Measurements from ENCODE around the gene TSLP. TPM values are rescaled to one million over a fixed set of nuclear protein-coding genes. Genes with fewer than 3 reads are reported as not detected.

Gene TSLP
- total RNA-seq: under 1 TPM in 1 of 2 experiments, not detected in 1; 0.18 TPM

GRCh38 chr5:111071413-111071812 is at the start of gene TSLP:
TSS of gene TSLP (plus strand) at chr5:111071713. CDS start at chr5:111071891, 178 bp downstream.
- peaks cover 22% of the 10 kb centered on the region for H3K4me1 Mint-ChIP-seq (ENCODE audit: low read depth)
- H3K9me3 Mint-ChIP-seq (ENCODE audit: insufficient read depth): no peaks in the 10 kb centered on the region
- POLR2A ChIA-PET: no interaction called here

GRCh38 chr5:111022301-111022700 is 49.2 kb upstream of the TSLP start:
- CTCF ChIA-PET: interaction anchor here (0.8 kb wide), 1 partner anchor 208 kb away, joined by 3 read pairs; no protein-coding TSS in a partner anchor

More at GRCh38 chr5:111071413-111071812, at the start of gene TSLP:
- ATAC-seq (no peak), DNase-seq (no peak)
- no peak within 1 kb of the TSS for H3K27ac Mint-ChIP-seq
- peak within 1 kb of the TSS; percentile 83 for H3K4me3 Mint-ChIP-seq
- H3K27me3 Mint-ChIP-seq (ENCODE audit: low read depth): peaks cover 78% of the 10 kb centered on the region
- CTCF ChIA-PET: no interaction called here
- peaks cover 3% of the 10 kb centered on the region for H3K36me3 Mint-ChIP-seq (ENCODE audit: low read depth)

DNA sequence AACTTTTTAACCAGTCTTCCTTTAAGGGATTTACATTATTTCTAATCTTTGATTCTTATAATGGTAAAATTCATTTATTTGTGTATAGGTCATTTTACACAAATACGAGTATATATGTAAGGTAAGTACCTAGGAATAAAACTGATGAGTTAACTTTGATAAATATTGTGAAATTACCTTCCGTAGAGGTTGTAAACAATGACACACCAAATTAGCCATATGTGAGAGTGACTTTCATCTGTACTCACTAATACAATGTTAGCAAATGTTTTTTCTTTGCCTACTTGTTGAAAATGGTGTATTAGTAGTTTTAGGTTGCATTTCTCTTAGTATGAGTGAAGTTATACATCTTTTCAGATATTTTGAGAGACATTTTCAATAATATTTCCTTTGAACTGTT is 42.6 kb upstream of the TSLP start:
- Mint-ChIP-seq H3K4me1 (ENCODE audit: low read depth) (no peaks in the 10 kb centered on the region), H3K27me3 (ENCODE audit: low read depth) (no peaks in the 10 kb centered on the region), H3K9me3 (ENCODE audit: insufficient read depth) (no peaks in the 10 kb centered on the region), H3K27ac (no peak overlapping the region), H3K4me3 (no peak overlapping the region), H3K36me3 (ENCODE audit: low read depth) (no peaks in the 10 kb centered on the region)
- ATAC-seq (no peak), DNase-seq (no peak)
- CTCF ChIA-PET: no interaction called here
- POLR2A ChIA-PET: no interaction called here

More at GRCh38 chr5:111022301-111022700, 49.2 kb upstream of the TSLP start:
- Mint-ChIP-seq H3K27ac (no peak overlapping the region), H3K36me3 (ENCODE audit: low read depth) (no peaks in the 10 kb centered on the region), H3K9me3 (ENCODE audit: insufficient read depth) (no peaks in the 10 kb centered on the region), H3K27me3 (ENCODE audit: low read depth) (no peaks in the 10 kb centered on the region), H3K4me1 (ENCODE audit: low read depth) (no peaks in the 10 kb centered on the region), H3K4me3 (no peak overlapping the region)
- no peak for DNase-seq
- ATAC-seq: no peak
- POLR2A ChIA-PET: no interaction called here

- ATAC-seq: no peak
- Mint-ChIP-seq H3K4me3 (no peak overlapping the region), H3K4me1 (ENCODE audit: low read depth) (no peaks in the 10 kb centered on the region), H3K27ac (no peak overlapping the region), H3K36me3 (ENCODE audit: low read depth) (no peaks in the 10 kb centered on the region), H3K27me3 (ENCODE audit: low read depth) (peaks cover 4% of the 10 kb centered on the region), H3K9me3 (ENCODE audit: insufficient read depth) (no peaks in the 10 kb centered on the region)
- POLR2A ChIA-PET: no interaction called here
- CTCF ChIA-PET: no interaction called here
- DNase-seq: no peak
These were observed 27.6 kb upstream of the TSLP start for GRCh38 chr5:111043712-111044506.

DNA sequence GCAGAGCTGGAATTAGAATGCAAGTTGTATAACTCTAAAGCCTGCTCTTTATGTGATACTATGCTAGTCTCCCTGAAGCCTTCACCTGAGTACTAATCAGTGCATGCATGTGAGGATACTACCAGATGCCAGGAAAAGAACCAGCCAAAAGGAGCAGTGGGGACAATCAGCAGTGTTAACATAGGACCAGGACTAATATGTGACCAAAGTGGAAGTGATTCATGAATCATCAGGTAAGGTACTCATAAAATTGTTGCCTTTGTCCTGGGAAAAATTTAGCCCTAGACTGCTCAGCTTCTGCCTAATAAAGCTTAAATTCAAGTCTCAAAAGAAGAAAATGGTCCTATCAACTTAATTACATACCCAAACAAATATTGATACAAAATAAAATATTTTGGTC is 13.4 kb upstream of the TSLP start:
- Mint-ChIP-seq H3K27me3 (ENCODE audit: low read depth) (peaks cover 17% of the 10 kb centered on the region), H3K4me3 (no peak overlapping the region), H3K4me1 (ENCODE audit: low read depth) (no peaks in the 10 kb centered on the region), H3K36me3 (ENCODE audit: low read depth) (no peaks in the 10 kb centered on the region), H3K27ac (no peak overlapping the region), H3K9me3 (ENCODE audit: insufficient read depth) (peaks cover 4% of the 10 kb centered on the region)
- CTCF ChIA-PET: no interaction called here
- ATAC-seq (no peak), DNase-seq (no peak)
- POLR2A ChIA-PET: no interaction called here

DNA sequence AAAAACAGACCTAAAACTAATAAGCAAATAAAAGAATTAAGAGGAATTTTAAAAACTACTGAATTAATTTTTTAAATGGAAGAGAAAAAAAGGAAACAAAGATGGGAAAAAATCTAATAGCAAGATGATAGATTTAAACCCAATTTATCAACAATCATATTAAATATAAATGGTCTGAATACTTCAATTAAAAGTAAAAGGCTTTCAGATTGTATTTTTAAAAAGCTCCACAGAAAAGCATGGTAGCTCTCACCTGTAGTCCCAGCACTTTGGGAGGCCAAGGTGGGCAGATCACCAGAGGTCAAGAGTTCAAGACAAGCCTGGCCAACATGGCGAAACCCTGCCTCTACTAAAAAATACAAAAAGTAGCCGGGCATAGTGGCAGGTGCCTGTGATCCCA is 11.3 kb upstream of the TSLP start:
- POLR2A ChIA-PET: no interaction called here
- no peaks in the 10 kb centered on the region for H3K4me1 Mint-ChIP-seq (ENCODE audit: low read depth)
- no peak overlapping the region for H3K27ac Mint-ChIP-seq
- ATAC-seq: no peak
- no peaks in the 10 kb centered on the region for H3K36me3 Mint-ChIP-seq (ENCODE audit: low read depth)
- peaks cover 4% of the 10 kb centered on the region for H3K9me3 Mint-ChIP-seq (ENCODE audit: insufficient read depth)
- peaks cover 26% of the 10 kb centered on the region for H3K27me3 Mint-ChIP-seq (ENCODE audit: low read depth)
- DNase-seq: no peak
- H3K4me3 Mint-ChIP-seq: no peak overlapping the region
- CTCF ChIA-PET: no interaction called here

GRCh38 chr5:111061618-111062017 is 9.9 kb upstream of the TSLP start:
- H3K4me1 Mint-ChIP-seq (ENCODE audit: low read depth): no peaks in the 10 kb centered on the region
- H3K9me3 Mint-ChIP-seq (ENCODE audit: insufficient read depth): peaks cover 4% of the 10 kb centered on the region
- no peak overlapping the region for H3K4me3 Mint-ChIP-seq
- peaks cover 33% of the 10 kb centered on the region for H3K27me3 Mint-ChIP-seq (ENCODE audit: low read depth)
- no peaks in the 10 kb centered on the region for H3K36me3 Mint-ChIP-seq (ENCODE audit: low read depth)
- H3K27ac Mint-ChIP-seq: no peak overlapping the region
- POLR2A ChIA-PET: no interaction called here
- CTCF ChIA-PET: no interaction called here
- ATAC-seq (no peak), DNase-seq (no peak)

DNA sequence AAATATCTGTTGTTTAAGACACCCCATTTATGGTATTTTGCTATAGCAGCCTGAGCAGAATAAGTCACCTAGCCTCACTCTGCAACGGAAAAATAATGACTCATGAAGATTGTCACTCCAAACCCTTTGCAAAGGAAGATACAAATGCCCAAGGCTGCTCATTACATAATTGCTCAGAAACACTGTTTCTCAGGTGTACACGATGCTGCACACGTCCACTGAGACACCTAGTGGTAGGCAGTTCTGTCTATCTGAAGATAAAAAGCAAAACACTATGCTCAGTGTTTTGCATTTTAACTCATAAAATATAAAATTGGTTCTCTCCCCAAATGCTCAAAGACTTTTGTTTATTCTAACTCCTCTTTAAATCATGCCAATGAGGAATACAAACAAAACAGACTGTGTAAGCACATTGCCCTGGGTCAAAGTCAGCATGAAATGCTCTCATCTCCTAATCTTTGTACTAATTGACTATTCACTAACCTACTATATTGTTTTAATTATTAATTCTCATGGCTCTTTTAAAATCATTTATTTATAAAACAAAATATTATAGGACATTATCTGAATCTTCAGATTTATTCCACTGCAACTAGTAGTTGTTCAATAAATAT is 7.7 kb upstream of the TSLP start:
- CTCF ChIA-PET: no interaction called here
- Mint-ChIP-seq H3K9me3 (ENCODE audit: insufficient read depth) (peaks cover 4% of the 10 kb centered on the region), H3K4me3 (no peak overlapping the region), H3K36me3 (ENCODE audit: low read depth) (no peaks in the 10 kb centered on the region), H3K27me3 (ENCODE audit: low read depth) (peaks cover 45% of the 10 kb centered on the region), H3K4me1 (ENCODE audit: low read depth) (no peaks in the 10 kb centered on the region), H3K27ac (no peak overlapping the region)
- POLR2A ChIA-PET: no interaction called here
- ATAC-seq (peak; percentile 33), DNase-seq (no peak)

GRCh38 chr5:111066261-111066938 is 5.1 kb upstream of the TSLP start:
- no peak for ATAC-seq
- ChIA-PET POLR2A (no interaction called here), CTCF (no interaction called here)
- H3K4me3 Mint-ChIP-seq: no peak overlapping the region
- peaks cover 69% of the 10 kb centered on the region for H3K27me3 Mint-ChIP-seq (ENCODE audit: low read depth)
- peaks cover 7% of the 10 kb centered on the region for H3K4me1 Mint-ChIP-seq (ENCODE audit: low read depth)
- H3K9me3 Mint-ChIP-seq (ENCODE audit: insufficient read depth): no peaks in the 10 kb centered on the region
- H3K36me3 Mint-ChIP-seq (ENCODE audit: low read depth): no peaks in the 10 kb centered on the region
- DNase-seq: no peak
- H3K27ac Mint-ChIP-seq: no peak overlapping the region

- no peak for ATAC-seq
- H3K27me3 Mint-ChIP-seq (ENCODE audit: low read depth): peaks cover 82% of the 10 kb centered on the region
These were observed 3.3 kb upstream of the TSLP start for GRCh38 chr5:111068213-111068612.

GRCh38 chr5:111069839-111070238 is 1.7 kb upstream of the TSLP start:
- POLR2A ChIA-PET: no interaction called here
- H3K36me3 Mint-ChIP-seq (ENCODE audit: low read depth): peaks cover 3% of the 10 kb centered on the region
- H3K4me3 Mint-ChIP-seq: no peak overlapping the region
- no peak for DNase-seq
- peaks cover 83% of the 10 kb centered on the region for H3K27me3 Mint-ChIP-seq (ENCODE audit: low read depth)
- H3K27ac Mint-ChIP-seq: no peak overlapping the region
- peaks cover 22% of the 10 kb centered on the region for H3K4me1 Mint-ChIP-seq (ENCODE audit: low read depth)
- no peaks in the 10 kb centered on the region for H3K9me3 Mint-ChIP-seq (ENCODE audit: insufficient read depth)
- no peak for ATAC-seq
- CTCF ChIA-PET: no interaction called here

More at GRCh38 chr5:111068213-111068612, 3.3 kb upstream of the TSLP start:
- H3K9me3 Mint-ChIP-seq (ENCODE audit: insufficient read depth): no peaks in the 10 kb centered on the region
- H3K27ac Mint-ChIP-seq: no peak overlapping the region
- H3K4me1 Mint-ChIP-seq (ENCODE audit: low read depth): peaks cover 12% of the 10 kb centered on the region
- CTCF ChIA-PET: no interaction called here
- H3K4me3 Mint-ChIP-seq: no peak overlapping the region
- peaks cover under 1% of the 10 kb centered on the region for H3K36me3 Mint-ChIP-seq (ENCODE audit: low read depth)
- DNase-seq: no peak
- POLR2A ChIA-PET: no interaction called here

Data from activated CD8-positive, alpha-beta T cell treated with anti-CD3 and anti-CD28 coated beads, Interleukin-2, amount 10 ng/mL, durations not matched to agents 7 days and 5 days (primary cell).